ENCODE data around the gene NXN. TPM values are rescaled to one million over a fixed set of nuclear protein-coding genes. Genes with fewer than 3 reads are reported as not detected.
A peak's percentile ranks its signal among the peaks of the same experiment; 100 is the strongest.

The NXN gene
- total RNA-seq, 4 donors from 2014 or later, result 18.9 to 47.2 (median 33.4) TPM

DNA sequence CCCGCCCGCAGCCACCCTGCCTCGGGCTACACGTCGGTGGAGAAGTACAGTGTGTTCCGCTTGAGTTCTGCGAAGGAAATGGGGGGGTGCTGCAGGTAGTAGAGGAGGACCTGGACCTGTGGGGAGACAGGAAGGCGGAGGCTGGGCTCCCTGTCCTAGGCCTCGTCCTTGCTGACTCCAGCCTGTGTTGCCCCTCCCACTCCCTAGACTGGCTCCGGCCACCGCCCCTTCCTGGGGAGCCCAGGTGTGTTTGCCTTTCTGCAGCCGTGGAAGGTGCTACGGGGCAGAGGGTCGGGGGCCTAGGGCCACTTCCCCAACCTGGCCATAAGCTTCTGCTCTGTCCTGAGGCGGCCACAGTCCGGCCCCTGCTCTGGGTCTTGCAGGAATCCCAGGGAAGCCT, 26.5 kb upstream of the NXN start:
- no peak for DNase-seq (ENCODE audit: low spot score in 2 of 2)
- Histone ChIP-seq H3K27ac (peak overlapping the region; percentile 58), H3K36me3 (peaks cover 75% of the 10 kb centered on the region), H3K27me3 (no peaks in the 10 kb centered on the region), H3K9me3 (no peaks in the 10 kb centered on the region), H3K4me1 (peaks cover 77% of the 10 kb centered on the region), H3K4me3 (no peak overlapping the region)
- WGBS, result 66% methylated on average over 8 of the region's 16 CpGs
- TF ChIP-seq POLR2AphosphoS5 (IDR thresholded peaks at IDR 0.05), result no peak
- TF ChIP-seq CTCF (IDR thresholded peaks at IDR 0.05), result no peak
- TF ChIP-seq EP300 (IDR thresholded peaks at IDR 0.05), result no peak
- TF ChIP-seq POLR2A (IDR thresholded peaks at IDR 0.05), result no peak

DNA sequence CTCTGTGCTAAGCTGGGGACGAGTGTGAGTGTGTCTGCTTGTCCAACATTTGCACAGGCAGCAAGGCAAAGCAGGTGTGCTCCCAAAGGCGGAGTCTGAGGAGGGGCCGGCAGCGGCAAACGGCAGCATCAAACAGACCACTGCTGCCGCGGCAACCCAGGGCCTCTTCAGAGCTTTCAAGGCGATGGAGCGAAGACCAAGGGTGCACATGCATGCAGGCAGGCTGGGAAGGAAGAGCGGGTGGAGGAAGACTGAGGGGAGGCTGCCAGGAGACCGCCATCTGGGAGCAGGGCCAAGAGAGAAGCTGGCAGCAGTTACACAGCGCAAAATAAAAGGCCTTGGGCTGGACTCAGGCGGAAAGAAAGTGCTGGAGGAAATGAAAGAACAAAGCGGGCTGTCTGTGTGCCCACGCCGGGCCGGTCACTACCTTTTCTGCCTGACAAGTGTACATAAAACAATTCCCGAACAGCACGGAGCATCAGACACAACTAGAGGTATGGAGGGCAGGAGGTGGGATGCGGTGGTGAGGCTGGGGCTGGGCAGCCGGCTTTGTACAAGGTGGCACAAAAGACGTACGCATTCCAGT, 25.9 kb upstream of the NXN start:
- no peaks in the 10 kb centered on the region for H3K27me3 ChIP-seq
- TF ChIP-seq EP300 (IDR thresholded peaks at IDR 0.05), result no peak
- TF ChIP-seq POLR2A (IDR thresholded peaks at IDR 0.05), result no peak
- no peak for TF ChIP-seq CTCF (IDR thresholded peaks at IDR 0.05)
- no peak for TF ChIP-seq POLR2AphosphoS5 (IDR thresholded peaks at IDR 0.05)
- H3K9me3 ChIP-seq, result no peaks in the 10 kb centered on the region
- peaks cover 75% of the 10 kb centered on the region for H3K36me3 ChIP-seq
- WGBS, result 42% methylated on average over 23 of the region's 23 CpGs
- no peak for DNase-seq (ENCODE audit: low spot score in 2 of 2)
- peaks cover 78% of the 10 kb centered on the region for H3K4me1 ChIP-seq
- H3K4me3 ChIP-seq, result no peak overlapping the region
- peak overlapping the region; percentile 58 for H3K27ac ChIP-seq

DNA sequence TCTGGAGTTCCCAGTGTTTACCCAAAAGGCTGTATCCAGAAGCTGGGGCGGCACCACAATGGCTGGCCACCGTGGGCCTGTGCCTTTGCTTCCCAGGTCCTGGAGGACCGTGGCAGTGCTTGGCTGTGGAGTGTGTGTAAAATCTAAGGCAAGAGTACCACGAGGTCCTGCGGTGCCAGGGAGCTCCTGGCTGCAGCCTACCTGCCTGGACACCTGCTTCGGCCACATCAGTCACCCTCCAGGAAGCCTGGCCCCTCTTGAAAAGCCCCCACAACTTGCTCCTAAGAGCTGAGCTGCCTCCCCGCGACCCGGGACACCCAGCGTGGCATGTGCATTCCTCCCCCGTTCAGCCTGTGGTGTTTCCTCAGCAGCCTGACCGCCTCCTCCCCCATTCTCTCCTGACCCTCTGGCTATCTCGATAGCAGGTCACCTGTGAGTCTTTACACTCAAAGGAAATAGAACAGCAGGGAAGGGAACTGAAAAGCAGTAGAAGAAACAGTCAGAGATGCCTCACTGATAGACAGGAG, 25.3 kb upstream of the NXN start:
- WGBS, result 71% methylated on average over 12 of the region's 13 CpGs

GRCh38 chr17:1003972-1004768, 24.6 kb upstream of the NXN start:
- Histone ChIP-seq H3K36me3 (peaks cover 68% of the 10 kb centered on the region), H3K4me3 (no peak overlapping the region), H3K27ac (no peak overlapping the region), H3K9me3 (no peaks in the 10 kb centered on the region), H3K4me1 (peaks cover 76% of the 10 kb centered on the region), H3K27me3 (no peaks in the 10 kb centered on the region)
- 60% methylated on average over 2 of the region's 30 CpGs for WGBS
- no peak for DNase-seq (ENCODE audit: low spot score in 2 of 2)
- TF ChIP-seq POLR2A (IDR thresholded peaks at IDR 0.05), result no peak
- TF ChIP-seq CTCF (IDR thresholded peaks at IDR 0.05), result no peak
- TF ChIP-seq POLR2AphosphoS5 (IDR thresholded peaks at IDR 0.05), result no peak
- no peak for TF ChIP-seq EP300 (IDR thresholded peaks at IDR 0.05)

More for the DNA sequence above, 25.3 kb upstream of the NXN start:
- no peak for DNase-seq (ENCODE audit: low spot score in 2 of 2)
- H3K4me1 ChIP-seq, result peaks cover 73% of the 10 kb centered on the region
- peaks cover 73% of the 10 kb centered on the region for H3K36me3 ChIP-seq
- no peak for TF ChIP-seq POLR2A (IDR thresholded peaks at IDR 0.05)
- TF ChIP-seq POLR2AphosphoS5 (IDR thresholded peaks at IDR 0.05), result no peak
- TF ChIP-seq CTCF (IDR thresholded peaks at IDR 0.05), result no peak
- no peak for TF ChIP-seq EP300 (IDR thresholded peaks at IDR 0.05)
- no peaks in the 10 kb centered on the region for H3K9me3 ChIP-seq
- H3K27ac ChIP-seq, result no peak overlapping the region
- H3K4me3 ChIP-seq, result no peak overlapping the region
- H3K27me3 ChIP-seq, result no peaks in the 10 kb centered on the region

DNA sequence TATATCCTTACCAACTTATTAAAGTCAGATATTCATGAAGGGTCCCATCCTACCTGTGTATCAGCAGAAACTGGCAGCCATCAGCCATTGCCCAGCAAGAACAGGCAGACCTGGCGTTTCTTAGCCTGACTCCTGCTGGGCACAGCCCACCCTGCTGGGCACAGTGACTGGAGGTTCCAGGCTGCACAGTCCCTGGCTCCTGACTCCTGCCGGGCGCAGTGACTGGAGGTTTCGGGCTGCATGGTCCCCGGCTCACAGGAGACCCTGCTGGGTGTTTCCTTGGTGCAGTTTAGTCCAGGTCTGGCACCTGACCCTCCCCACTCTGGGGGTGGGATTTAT, 24.0 kb upstream of the NXN start:
- DNase-seq (ENCODE audit: low spot score in 2 of 2), result no peak
- Histone ChIP-seq H3K9me3 (no peaks in the 10 kb centered on the region), H3K27me3 (no peaks in the 10 kb centered on the region), H3K4me3 (no peak overlapping the region), H3K27ac (no peak overlapping the region), H3K4me1 (peaks cover 76% of the 10 kb centered on the region), H3K36me3 (peaks cover 68% of the 10 kb centered on the region)
- WGBS, result 96% methylated on average over 4 of the region's 5 CpGs
- TF ChIP-seq POLR2AphosphoS5 (IDR thresholded peaks at IDR 0.05) (no peak), CTCF (IDR thresholded peaks at IDR 0.05) (no peak), EP300 (IDR thresholded peaks at IDR 0.05) (no peak), POLR2A (IDR thresholded peaks at IDR 0.05) (no peak)
